ENCODE data around the gene ARMC7.

GRCh38 chr17:75130059-75130631, 20.4 kb downstream of the ARMC7 start:
- TF ChIP-seq, protein P1, sequence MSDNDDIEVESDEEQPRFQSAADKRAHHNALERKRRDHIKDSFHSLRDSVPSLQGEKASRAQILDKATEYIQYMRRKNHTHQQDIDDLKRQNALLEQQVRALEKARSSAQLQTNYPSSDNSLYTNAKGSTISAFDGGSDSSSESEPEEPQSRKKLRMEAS (IDR thresholded peaks at IDR 0.05; ENCODE audit: low read depth, low read length) = no peak
- TF ChIP-seq MTA3 (IDR thresholded peaks at IDR 0.05; ENCODE audit: borderline replicate concordance, low read length) = no peak
- TF ChIP-seq, protein P2, sequence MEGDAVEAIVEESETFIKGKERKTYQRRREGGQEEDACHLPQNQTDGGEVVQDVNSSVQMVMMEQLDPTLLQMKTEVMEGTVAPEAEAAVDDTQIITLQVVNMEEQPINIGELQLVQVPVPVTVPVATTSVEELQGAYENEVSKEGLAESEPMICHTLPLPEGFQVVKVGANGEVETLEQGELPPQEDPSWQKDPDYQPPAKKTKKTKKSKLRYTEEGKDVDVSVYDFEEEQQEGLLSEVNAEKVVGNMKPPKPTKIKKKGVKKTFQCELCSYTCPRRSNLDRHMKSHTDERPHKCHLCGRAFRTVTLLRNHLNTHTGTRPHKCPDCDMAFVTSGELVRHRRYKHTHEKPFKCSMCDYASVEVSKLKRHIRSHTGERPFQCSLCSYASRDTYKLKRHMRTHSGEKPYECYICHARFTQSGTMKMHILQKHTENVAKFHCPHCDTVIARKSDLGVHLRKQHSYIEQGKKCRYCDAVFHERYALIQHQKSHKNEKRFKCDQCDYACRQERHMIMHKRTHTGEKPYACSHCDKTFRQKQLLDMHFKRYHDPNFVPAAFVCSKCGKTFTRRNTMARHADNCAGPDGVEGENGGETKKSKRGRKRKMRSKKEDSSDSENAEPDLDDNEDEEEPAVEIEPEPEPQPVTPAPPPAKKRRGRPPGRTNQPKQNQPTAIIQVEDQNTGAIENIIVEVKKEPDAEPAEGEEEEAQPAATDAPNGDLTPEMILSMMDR (IDR thresholded peaks at IDR 0.05 in 2 of 3, conservative IDR thresholded peaks at IDR 0.05 in 1 of 3; ENCODE audit: control insufficient read depth in 2 of 3, extremely low read depth in 1 of 3, insufficient read depth in 1 of 3, low read depth in 3 of 3, low read length in 3 of 3) = no peak
- no peak for TF ChIP-seq JUND (IDR thresholded peaks at IDR 0.05; ENCODE audit: low read depth, low read length)
- no peak for TF ChIP-seq ZNF274 (IDR thresholded peaks at IDR 0.05; ENCODE audit: insufficient read depth, insufficient read length)
- no peak for TF ChIP-seq POU2F2 (IDR thresholded peaks at IDR 0.05; ENCODE audit: borderline replicate concordance, low read depth, low read length)
- no peak for TF ChIP-seq MYC (IDR thresholded peaks at IDR 0.05; ENCODE audit: insufficient read depth, insufficient read length, insufficient replicate concordance, low read length, severe bottlenecking)
- TF ChIP-seq EZH2 (IDR thresholded peaks at IDR 0.05; ENCODE audit: borderline replicate concordance, control insufficient read depth, low read depth, low read length) = no peak

Data from GM12878 (cell line).